GM18517 (cell line): ENCODE results near the gene FAM222A.

ENCODE experiments used
- ATAC-seq: cut with Tn5 transposase; IDR thresholded peaks from one replicate; pipeline ENCODE4 v1.9.1; 2021; ENCODE audit warnings: mild to moderate bottlenecking, moderate library complexity; ENCODE audit not compliant: unreplicated experiment

Gene FAM222A

DNA sequence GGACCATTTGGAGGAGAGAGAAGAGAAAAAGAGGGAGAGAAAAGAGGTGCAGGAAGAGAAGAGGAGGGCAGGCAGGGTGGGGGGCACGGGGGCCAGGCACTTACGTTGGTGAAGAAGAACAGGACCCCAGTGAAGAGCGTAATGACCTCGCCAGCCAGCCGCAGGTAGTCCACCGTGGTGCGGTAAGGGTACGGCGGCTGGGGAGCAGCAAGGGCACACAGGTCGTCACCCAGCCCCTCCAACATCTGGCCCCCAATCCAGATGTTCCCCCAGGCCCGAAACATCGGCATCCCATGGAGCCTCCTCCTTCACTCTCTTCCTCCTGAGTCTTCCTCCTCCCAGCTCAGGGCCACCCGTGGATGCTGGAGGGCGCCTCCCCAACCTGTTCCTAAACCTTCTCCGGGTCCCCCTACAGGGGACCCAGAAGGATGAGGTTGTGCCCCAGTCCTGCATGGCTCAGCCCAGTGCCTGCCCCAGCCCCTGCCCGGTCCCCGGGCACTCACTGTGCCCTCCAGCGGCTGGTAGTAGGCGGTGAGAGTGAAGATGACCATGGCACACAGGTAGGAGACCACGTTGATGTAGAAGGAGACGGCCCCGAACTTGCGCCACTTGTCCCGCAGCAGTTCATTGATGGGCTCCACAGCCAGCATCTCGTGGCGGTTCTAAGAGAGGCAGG is 80.3 kb downstream of the FAM222A start:
- ATAC-seq = no peak

DNA sequence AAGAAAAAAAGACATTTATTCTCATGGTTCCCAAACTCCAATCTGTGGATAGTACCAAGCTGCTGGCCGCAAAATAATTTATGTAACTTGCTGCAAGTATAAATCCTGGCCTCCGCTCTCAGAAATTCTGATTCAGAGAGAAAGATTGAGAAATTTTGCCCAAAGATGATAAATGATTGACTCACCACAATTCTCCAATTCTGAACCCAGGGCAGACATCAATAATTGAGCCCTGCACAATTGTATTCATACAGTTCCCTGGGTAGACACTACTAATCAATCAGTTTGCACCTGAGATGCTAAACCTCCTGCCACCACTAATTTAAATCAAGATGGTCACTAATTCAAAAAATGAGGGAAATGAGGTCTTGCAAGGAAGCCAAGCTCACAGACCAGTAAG is 81.4 kb downstream of the FAM222A start:
- no peak for ATAC-seq

DNA sequence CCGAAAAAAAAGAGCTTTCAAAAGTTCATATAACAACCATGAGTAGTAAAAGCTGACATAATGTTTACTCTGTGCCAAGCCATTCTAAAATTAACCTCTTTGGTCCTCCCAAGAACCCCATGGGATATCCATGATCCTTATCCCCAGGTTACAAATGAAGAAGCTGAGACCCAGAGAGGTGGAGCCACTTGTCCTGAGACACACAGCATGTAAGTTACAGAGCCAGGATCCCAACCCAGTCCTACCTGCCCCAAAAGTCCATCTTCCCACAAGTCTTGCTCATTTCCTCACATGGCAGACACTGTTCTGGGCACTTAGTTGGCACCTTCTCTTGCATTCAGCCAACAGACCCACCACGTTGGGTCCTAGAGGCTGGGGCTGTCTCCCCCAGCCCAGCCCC is 82.4 kb downstream of the FAM222A start:
- no peak for ATAC-seq

DNA sequence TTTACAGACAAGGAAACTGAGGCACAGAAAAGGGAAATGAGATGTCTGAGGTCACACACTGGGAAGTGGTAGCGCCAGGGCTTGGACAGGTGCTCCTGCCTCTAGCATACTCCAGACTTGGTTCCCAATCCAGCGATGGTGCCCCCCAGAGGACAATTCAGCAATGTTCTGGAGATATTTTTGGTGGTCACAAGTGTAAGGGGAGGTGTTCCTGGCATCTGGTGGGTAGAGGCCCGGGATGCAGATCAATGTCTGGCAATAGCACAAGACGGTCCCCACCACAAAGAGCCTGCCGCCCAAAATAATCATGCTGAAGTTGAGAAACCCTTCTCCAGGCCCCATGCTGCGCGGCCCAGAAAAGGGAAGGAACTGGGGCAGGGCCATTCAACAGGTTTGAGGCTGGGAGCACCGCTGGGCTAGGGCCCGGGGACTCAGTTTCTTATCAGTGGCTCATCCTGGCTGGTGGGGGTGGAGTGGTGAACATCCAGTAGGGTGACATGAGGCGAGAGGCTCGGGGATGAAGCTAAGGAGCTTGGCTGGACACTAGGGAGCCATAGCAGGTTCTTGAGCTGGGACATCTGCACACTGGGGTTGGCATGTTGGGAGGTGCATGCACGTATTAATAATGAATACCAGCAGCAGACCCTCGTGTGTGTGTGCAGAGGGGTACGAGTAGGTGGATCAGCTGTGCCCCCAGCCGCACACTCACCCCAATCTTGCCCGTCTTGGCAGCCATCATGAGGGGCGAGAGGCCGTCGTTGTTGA is 84.5 kb downstream of the FAM222A start:
- ATAC-seq = no peak

DNA sequence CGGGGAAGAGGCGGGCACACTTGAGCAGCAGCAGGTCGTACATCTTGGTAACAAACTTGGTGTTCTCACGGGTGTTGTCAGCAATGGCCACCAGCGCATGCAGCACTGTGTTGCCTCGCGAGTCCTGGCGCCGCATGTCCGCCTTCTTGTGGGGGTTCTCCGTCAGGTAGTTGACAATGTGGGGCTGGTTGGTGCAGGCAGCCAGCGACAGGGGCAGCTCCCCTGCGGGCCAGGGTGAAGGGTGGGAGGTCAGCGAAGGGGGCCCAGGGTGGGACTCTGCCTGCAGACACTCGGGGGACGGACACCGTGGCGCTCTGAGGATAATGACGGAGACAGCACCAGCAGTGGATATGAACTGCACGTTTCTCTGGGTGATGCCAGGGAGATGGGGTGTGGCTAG is 85.1 kb downstream of the FAM222A start:
- no peak for ATAC-seq

DNA sequence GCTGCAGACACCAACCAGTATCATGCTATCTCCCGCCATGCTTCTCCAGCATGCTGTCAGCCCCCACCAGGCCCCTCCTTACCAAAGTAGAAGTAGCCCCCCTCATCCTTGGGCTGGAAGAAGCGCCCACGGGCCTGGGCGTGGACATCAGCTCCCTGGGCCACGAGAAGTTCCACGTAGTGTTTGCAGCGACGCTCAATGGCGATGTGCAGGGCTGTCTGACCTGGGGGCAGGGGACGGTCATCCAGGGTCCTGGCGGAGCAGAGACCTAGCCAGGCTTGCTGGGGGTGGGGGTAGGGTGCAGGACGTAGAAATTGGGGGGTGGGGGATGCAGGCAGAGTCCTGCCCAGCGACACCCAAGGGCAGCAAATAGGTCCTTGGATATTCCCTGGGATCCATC is 86.9 kb downstream of the FAM222A start:
- no peak for ATAC-seq

DNA sequence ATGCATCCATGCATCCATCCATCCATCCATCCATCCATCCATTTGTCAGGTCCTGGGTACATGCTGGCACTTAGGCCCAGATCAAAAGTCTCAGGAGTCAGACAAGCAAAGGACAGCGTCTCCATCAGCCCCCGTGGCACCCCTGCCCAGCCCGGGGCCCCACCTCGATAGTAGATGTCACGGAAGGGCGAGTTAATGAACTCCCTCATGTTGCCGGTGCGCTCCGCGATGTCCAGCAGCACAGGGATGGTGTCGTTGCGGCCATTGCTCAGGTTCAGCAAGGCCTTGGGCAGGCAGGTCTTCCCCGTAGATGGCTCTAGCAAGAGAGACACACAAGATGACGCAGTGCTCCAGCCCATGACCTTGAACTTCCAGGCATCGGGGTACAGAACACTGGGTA is 89.2 kb downstream of the FAM222A start:
- ATAC-seq = no peak

DNA sequence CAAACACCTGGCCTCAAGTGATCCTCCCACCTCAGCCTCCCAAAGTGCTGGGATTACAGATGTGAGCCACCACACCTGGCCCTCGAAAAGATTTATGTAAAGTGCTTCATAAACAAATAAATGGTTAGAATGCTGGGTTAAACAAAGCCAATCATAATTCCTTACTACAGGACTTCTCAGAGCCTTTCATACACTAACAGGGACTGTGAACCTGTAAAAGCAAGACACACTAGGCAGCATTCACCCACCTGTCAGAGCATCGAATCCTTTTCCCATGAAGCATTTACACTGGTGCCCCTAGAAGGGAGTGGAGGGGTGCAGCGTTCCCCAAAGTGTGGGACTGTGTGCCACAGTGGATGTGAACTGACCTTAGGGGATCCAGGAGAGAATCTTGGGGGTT is 90.1 kb downstream of the FAM222A start:
- ATAC-seq = no peak

DNA sequence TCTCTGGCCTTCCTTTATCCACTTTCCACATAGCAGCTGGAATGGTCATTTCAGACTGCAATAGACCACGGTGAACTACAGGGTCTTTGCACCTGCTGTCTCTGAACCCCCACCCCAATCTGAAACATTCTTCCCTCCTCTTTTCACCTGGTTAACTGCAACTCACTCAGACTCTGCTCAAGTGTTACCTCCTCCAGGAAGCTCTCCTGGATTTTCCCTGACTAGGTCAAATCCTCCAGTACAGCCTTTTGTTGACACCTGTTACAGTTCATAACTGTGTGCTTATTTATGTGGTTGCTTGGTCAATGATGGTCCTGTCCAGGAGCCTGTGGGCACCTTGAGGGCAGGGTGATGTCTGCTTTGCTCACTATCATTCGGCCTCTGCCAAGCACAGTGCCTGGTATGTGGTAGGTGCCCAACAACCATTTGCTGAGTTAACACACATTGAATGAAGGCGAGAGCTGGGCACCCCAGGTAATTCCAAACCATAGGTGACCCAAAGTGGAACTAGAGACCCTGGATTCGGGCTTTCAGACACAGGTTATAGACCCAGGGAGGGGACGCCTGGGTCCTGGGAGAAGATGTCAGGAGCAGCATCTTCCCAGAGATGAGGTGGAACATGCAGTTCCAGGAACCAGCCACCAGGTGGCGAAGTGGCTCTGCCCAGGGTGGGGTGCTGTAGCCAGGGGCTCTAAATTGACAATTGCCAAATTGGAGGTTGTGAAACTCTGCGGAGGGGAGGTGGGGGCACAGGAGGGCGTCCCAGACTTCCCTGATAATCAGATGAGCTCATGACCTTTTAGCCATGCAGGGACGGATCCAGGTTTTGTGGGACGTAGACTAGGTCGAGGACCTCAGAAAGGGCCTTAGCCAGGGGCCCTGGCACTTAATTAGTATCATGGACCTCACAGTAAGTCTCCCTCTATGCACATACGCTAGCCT is 91.5 kb downstream of the FAM222A start:
- no peak for ATAC-seq

DNA sequence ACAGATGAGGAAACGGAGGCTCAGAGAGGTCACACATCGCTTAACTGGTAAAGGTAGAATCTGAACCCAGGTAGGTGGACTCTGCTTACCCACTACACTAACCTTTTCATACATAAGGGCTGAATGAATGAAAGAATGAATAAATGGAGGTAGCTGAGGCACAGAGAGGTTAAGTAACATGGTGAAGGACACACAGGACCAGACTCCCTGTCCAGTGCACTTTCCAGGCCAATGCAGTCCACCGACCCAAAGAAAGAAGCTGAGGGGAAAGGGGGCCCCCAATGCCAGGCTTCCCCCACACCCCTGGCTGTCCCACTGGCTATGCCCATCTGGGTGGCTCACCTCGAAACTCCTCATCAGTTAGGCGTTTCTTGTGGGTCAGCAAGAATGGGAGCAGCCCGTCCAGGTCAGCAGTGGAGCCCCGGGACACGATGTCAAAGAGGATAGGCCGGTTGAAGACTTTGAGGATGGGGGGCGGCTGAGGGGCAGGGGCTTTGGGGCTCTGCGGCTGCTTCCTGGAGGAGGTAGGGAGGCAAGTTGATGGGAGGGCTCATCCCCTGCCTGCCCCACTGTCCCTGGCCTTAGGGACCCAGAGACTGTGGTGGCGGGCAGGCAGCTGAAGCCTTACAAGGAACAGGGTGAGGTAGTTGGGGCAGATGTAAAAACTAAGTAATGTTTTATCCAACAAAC is 94.5 kb downstream of the FAM222A start:
- ATAC-seq = no peak

DNA sequence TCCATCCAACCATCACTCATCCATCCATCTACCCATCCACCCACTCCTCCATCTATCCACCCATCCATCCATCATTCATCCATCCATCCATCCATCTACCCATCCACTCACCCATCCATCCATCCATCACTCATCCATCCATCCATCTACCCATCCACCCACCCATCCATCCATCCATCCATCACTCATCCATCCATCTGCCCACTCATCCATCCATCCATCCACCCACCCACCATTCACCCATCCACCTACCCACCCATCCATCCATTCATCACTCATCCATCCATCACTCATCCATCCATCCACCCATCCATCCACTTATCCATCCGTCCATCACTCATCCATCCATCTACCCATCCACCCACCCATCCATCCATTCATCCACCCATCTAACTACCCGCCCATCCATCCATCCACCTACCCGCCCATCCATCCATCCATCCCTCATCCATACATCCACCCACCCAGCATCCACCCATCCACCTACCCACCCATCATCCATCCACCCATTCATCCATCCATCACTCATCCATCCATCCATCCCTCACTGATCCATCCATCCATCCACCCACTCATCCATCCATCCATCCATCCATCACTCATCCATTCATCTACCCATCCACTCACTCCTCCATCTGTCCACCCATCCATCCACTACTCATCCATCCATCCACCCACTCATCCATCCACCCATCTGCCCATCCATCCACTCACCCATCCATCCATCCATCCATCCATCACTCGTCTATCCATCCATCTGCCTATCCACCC is 95.4 kb downstream of the FAM222A start:
- no peak for ATAC-seq

DNA sequence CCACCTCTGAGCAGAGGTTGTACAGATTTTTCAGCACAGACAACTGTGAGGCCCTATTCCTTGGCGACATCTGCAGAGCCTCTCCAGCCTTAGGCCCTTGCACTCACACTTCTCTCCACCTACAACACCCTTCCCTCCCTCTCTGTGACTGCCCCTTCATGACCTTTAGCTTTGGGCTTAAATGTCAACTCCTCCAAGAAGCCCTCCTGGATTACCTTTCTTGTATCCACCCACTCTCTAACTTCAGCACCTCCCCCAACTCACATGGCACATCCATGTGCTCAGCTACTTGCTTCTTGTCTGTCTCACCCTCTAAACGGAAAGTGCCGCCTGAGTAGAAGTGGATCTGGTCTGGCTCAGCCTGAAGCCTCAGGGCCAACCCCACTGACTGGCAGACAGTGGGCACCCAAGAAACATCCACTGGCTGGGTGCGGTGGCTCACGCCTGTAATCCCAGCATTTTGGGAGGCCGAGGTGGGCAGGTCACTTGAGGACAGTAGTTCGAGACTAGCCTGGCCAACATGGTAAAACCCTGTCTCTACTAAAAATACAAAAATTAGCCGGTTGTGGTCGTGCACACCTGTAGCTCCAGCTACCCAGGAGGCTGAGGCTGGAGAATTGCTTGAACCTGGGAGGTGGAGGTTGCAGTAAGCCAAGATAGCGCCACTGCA is 97.5 kb downstream of the FAM222A start:
- ATAC-seq = no peak

DNA sequence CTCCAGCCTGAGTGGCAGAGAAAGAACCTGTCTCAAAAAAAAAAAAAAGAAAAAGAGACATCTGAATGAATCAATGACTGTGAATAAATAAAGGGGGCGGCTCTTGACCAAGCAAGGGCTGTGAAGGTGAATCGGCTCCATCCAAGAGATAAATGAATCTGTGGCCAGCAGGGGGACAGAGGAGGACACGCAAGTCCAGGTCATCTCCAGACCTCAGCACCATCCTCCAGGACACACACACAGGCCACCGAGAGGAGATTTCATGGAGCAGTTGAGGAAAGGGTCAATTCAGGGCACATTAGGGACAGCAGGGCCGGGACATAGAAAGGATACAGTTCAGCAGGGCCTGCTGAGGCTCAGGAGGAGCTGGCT is 98.0 kb downstream of the FAM222A start:
- no peak for ATAC-seq

DNA sequence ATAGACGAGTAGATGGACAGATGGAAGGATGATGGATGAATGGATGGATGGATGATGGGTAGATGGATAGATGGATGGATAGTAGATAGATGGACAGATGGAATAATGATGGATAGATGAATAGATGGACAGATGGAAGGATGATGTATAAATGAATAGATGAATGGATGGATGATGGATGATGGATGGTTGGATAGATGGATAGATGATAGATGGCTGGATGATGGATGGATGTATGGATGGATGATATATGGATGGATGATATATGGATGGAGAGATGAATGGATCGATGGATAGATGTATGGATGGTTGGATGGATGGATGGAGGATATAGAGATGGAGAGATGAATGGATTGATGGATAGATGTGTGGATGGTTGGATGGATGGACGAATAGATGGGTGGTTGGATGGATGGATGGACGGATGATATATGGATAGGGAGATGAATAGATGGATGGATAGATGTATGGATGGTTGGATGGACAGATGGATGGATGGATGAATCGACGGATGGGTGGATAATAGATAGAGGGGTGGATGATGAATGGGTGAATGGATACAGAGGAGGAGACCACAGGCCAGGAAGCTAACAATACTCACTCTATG is 100.3 kb downstream of the FAM222A start:
- ATAC-seq = no peak

DNA sequence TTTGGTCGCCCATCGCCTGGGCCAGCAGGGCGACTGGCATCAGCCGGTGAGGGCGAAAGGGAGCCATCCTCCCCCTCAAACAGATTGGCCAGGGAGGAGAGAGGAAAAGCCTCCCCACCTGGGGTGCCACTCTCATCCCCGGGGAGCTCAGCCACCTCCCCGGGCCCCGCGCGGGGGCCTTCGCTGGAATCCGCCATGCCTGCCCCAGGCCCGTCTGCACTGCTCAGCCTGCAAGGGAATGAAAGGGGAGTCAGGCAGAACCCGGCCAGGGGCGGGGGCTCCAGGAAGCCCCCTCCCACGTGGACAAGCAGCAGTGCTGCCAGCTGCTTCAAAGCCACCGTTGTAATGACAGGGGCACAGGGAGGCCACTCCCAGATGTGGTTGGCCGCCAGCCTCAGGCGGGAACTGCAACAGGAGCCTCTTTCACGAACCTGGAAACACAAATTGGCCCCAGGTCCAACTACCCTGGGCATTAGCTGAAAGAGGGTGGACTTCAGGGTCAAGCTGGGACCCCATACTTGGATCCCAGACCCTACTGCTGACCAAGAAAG is 101.0 kb downstream of the FAM222A start:
- no peak for ATAC-seq

DNA sequence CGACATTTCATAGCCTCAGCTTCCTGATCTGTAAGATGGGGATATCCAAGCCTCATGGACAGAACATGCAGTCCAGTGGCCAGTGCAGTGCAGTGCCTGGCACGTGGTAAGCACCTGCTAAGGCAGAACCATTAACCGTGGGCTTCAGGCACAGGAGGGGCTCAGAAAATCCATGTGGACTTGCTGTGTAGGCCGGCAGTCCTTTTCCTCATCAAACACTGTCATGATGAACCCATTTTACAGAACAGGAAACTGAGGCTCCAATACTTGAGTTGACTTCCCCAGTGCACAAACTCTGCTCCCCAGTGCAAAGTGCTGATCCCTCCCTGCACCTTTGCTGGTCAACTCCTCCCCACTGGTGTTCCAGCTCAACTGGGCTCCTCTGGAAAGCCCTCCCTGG is 101.6 kb downstream of the FAM222A start:
- no peak for ATAC-seq

DNA sequence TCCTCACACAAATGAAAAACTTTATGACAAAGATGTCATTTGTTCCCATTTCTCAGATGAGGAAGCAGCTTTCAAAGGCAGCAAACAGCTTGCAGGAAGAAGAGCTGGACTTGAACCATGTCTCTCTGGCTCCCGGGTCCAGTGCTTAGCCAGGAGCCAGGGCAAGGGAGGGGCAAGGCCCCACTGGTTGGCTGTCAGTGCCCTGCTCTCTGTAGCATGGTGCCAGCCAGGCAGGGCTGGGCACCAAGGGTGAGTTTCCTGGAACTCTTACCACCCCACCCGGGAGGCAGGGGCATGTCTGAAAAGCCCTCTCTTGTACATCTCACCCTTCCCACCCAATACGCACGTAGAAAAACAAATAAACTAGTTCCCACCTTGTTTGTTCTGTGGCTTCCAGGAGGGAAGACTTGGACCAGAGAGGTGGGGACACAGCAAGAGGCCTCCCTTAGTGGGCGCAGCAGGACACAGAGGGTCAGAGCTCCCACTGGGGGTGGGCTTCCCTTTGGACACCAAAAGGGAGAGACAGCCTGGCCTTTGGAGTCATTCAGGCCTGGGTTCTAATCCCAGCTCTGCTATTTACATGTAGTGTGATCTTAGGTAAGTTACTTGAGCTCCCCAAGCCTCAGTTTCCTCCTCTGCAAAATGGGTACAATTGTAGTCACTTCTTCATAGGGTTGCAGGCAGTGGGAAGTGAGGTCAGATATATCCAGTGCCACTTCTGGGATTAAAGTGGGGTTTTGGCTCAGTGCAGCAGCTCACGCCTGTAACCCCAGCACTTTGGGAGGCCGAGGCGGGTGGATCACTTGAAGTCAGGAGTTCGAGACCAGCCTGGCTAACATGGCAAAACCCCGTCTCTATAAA is 102.4 kb downstream of the FAM222A start:
- no peak for ATAC-seq

DNA sequence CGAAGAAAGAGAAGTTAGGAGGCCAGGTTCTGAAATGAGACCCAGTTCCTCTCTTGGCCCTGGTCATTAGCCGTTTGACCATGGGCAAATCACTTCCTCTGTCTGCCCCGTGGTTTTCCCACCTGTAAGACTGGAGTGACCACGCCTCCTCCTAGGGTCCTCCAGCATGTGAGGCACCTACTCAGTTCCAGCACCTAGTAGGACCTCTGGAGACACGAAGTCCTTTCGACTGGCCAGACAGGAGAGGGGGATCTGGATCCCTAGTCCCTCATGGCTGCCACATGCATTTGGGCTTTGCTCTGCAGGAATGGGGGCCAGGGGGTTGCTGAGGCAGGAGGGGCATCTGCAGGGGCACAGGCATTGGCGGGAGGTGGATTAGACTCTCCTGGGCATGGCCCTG is 103.2 kb downstream of the FAM222A start:
- ATAC-seq = no peak
